MM.1S (cell line): ENCODE data around the gene ANP32A.

Experiments
- CTCF ChIP-seq: fragments of 300-600 bp; sonication (generic); IDR thresholded peaks from 2 replicates; pipeline ENCODE4 v1.5.1; 2016; ENCODE audit warnings: antibody characterized with exemption, low read length, mixed read lengths
- EZH2 ChIP-seq: fragments of 300-600 bp; sonication (generic); optimal IDR thresholded peaks from 2 replicates; pipeline ENCODE3; 2017; ENCODE audit warnings: low read depth, mild to moderate bottlenecking, antibody characterized with exemption, low read length, mixed read lengths

- TF ChIP-seq CTCF: no peak
- no peak for TF ChIP-seq EZH2
These were observed 65.0 kb downstream of the ANP32A start for GRCh38 chr15:68755731-68756130.
